ENCODE data around the gene UBE2U.

UBE2U gene

DNA sequence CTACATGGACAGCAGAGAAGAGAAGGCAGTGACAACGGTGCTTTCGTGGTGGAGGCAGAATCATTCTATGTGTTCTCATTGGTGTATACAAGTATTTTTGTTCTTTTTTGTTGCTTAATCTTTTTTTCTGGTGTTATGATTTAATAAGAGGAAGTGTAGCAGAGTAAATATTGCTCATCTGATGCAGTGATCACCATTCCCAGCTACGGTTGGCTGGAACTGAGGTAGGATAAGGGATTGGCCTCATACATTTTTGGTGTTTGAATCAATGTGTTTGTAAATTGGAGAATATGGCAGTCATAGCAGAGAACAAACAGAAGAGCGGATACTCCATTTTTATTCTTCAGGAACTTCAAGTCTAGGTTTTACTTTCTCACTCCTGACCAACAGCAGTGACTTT, 76.6 kb downstream of the UBE2U start:
- in situ Hi-C loops (cut with HindIII; ENCODE audit: low sequenced_read_pairs): no loop called here

DNA sequence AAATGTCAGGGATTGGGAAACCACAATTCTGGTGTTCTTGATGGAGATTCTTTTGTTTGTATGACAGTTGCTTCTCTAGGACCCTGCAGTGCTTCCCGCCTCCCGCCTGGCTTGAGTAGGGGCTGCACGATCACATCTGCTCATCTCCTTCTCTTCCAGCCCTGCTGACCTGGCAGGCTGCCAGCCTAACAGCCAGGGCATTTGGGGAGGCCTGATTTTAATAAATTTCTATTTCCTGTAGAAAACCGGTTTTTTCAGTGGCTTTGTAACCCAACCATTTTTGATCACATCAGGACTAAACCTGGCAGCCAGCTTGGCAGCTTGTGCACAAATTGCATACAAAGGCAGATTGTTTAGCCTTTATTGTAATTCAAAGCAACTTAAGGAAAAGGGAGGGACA, 78.9 kb downstream of the UBE2U start:
- in situ Hi-C loops (cut with HindIII; ENCODE audit: low sequenced_read_pairs): no loop called here

- in situ Hi-C loops (cut with HindIII; ENCODE audit: low sequenced_read_pairs): no loop called here
These were observed 83.6 kb downstream of the UBE2U start for GRCh38 chr1:64287071-64287470.

DNA sequence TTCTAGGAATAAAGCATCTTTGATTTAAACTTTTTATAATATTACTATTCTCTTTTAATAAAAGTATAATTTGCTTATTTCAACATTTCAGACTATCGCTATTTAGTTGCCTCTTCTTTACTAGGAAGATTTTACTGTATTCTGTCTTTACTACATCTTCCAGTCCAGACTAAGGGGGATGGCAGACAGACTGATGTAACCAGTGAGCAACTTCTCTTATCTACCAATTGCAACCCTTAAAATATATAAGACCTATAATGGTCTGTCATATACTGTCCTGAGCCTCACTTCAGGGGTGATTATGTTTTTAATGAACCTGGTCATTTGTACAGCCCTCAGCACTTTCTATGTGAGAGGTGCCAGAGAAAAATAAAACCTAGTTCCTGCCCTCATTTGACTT, 87.0 kb downstream of the UBE2U start:
- in situ Hi-C loops (cut with HindIII; ENCODE audit: low sequenced_read_pairs): no loop called here

DNA sequence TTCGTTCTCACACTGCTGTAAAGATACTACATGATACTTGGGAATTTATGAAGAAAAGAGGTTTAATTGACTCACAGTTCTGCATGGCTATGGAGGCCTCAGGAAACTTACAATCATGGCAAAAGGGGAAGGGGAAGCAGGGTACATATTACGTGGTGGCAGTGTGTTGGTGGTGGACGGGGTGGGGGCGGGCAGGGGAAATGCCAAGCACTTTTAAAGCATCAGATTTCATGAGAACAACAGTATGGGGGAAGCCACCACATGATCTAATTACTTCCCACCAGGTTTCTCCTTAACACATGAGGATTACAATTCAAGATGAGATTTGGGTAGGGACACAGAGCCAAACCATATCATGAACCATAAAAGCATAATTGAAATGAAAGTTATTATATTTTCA, 88.5 kb downstream of the UBE2U start:
- in situ Hi-C loops (cut with HindIII; ENCODE audit: low sequenced_read_pairs): no loop called here

DNA sequence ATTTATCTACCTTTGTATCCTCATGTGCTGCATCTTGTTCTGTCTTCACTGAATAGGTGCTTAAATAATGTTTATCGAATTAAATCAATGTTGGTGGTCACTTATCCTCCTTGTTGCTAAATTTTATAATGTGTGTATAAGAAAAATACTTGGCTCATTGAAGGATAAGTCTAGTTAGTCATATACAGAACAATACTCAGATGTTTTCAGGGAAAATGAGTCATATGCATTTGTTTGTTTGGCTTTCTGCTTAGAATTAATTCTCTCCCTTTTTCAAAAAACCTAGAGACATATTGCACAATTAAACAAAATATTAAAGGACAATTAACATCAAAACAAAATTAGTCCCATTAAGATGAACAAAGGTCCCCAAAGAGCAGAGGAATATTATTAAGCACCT, 89.0 kb downstream of the UBE2U start:
- in situ Hi-C loops (cut with HindIII; ENCODE audit: low sequenced_read_pairs): no loop called here

GRCh38 chr1:64293820-64294219, 90.4 kb downstream of the UBE2U start:
- in situ Hi-C loops (cut with HindIII; ENCODE audit: low sequenced_read_pairs): no loop called here

GRCh38 chr1:64295136-64295535, 91.7 kb downstream of the UBE2U start:
- in situ Hi-C loops (cut with HindIII; ENCODE audit: low sequenced_read_pairs): no loop called here

DNA sequence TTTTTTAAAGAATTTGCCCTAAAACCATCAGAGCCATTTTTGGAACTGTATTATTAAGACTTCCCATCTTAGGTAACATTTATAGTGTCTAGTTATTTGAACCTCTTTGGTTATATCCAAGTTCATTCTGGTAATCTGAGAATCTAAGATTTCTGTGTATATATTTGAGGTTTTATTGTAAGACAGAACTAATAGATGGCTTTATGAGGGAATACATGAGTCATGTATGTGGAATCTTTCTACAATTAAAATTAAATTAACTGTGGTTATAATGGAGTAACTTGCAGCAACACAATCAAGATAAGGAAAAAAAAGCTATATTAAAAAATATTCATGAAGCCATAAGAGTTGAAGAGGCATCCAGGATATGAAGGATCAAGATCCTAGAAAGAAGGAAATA, 92.1 kb downstream of the UBE2U start:
- in situ Hi-C loops (cut with HindIII; ENCODE audit: low sequenced_read_pairs): no loop called here

GRCh38 chr1:64296459-64296858, 93.0 kb downstream of the UBE2U start:
- in situ Hi-C loops (cut with HindIII; ENCODE audit: low sequenced_read_pairs): no loop called here

DNA sequence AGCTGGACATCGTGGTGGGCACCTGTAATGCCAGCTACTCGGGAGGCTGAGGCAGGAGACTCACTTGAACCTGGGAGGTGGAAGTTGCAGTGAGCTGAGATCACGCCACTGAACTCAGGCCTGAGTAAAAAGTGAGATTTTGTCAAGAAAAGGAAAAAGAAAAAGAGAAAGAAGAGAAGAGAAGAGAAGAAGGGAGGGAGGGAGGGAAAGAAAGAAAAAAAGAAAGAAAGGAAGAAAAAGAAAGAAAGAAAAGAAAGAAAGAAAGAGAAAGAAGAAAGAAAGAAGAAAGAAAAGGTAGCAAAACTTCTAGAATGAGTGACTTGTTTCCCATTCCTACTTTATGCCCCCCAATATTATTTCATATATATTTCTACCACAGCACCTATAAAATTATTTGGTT, 98.8 kb downstream of the UBE2U start:
- in situ Hi-C loops (cut with HindIII; ENCODE audit: low sequenced_read_pairs): no loop called here

DNA sequence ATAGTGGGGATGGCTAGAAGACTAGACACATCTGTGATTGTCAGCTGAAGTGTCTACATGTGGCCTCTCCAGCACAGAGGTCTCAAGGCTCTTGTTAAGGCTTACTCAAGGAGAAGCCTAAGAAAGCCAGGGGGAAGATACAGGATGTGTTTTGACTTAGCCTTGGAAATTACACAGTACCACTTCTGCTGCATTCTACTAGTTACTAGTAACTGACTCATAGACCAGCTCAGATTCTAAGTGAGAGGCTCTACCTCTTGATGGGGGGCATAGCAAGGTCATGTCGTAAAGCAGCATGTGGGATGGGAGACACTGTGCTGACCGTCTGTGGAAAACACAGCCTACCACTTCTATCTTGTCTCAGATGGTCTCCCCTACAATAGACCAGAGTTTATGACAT, 99.5 kb downstream of the UBE2U start:
- in situ Hi-C loops (cut with HindIII; ENCODE audit: low sequenced_read_pairs): no loop called here

- in situ Hi-C loops (cut with HindIII; ENCODE audit: low sequenced_read_pairs): no loop called here
These were observed 101.4 kb downstream of the UBE2U start for GRCh38 chr1:64304823-64305222.

DNA sequence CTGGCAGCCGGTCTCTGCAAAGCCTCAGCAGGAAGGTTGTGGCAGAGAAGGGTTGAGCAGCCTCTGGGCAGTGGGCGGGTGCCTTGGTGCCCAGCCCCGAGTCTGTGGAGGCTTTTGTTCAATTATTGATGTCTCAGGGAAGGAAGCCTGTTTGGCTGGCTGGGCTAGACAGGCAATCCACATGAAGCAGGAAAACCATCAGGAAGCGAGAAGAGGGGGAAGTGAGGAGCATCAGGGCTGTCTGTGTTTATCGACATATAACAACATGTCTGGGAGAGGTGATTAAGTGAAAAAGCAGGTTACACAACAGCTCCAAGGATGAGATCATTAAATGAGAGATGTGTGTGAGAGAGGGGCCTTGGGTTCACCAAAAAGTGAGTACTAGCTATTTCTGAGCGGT, 105.4 kb downstream of the UBE2U start:
- in situ Hi-C loops (cut with HindIII; ENCODE audit: low sequenced_read_pairs): no loop called here

GRCh38 chr1:64309431-64309831, 106.0 kb downstream of the UBE2U start:
- in situ Hi-C loops (cut with HindIII; ENCODE audit: low sequenced_read_pairs): no loop called here

- in situ Hi-C loops (cut with HindIII; ENCODE audit: low sequenced_read_pairs): no loop called here
These were observed 107.3 kb downstream of the UBE2U start for GRCh38 chr1:64310760-64311159.

- in situ Hi-C loops (cut with HindIII; ENCODE audit: low sequenced_read_pairs): no loop called here
These were observed 109.0 kb downstream of the UBE2U start for GRCh38 chr1:64312431-64312830.

- in situ Hi-C loops (cut with HindIII; ENCODE audit: low sequenced_read_pairs): no loop called here
These were observed 112.0 kb downstream of the UBE2U start for GRCh38 chr1:64315402-64315801.
